GM21786 (cell line): ENCODE results near the gene ZBTB22.
A peak's percentile ranks its signal among the peaks of the same experiment; 100 is the strongest.
"Not testable (repeated sequence)": the region's sequence is repeated elsewhere in the genome, so short reads cannot be mapped to it uniquely, and the experiment has no call there.

ENCODE experiments used
- ATAC-seq: cut with Tn5 transposase; IDR thresholded peaks from one replicate; pipeline ENCODE4 v1.9.1; 2021; ENCODE audit not compliant: unreplicated experiment

The ZBTB22 gene, protein sequence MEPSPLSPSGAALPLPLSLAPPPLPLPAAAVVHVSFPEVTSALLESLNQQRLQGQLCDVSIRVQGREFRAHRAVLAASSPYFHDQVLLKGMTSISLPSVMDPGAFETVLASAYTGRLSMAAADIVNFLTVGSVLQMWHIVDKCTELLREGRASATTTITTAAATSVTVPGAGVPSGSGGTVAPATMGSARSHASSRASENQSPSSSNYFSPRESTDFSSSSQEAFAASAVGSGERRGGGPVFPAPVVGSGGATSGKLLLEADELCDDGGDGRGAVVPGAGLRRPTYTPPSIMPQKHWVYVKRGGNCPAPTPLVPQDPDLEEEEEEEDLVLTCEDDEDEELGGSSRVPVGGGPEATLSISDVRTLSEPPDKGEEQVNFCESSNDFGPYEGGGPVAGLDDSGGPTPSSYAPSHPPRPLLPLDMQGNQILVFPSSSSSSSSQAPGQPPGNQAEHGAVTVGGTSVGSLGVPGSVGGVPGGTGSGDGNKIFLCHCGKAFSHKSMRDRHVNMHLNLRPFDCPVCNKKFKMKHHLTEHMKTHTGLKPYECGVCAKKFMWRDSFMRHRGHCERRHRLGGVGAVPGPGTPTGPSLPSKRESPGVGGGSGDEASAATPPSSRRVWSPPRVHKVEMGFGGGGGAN

DNA sequence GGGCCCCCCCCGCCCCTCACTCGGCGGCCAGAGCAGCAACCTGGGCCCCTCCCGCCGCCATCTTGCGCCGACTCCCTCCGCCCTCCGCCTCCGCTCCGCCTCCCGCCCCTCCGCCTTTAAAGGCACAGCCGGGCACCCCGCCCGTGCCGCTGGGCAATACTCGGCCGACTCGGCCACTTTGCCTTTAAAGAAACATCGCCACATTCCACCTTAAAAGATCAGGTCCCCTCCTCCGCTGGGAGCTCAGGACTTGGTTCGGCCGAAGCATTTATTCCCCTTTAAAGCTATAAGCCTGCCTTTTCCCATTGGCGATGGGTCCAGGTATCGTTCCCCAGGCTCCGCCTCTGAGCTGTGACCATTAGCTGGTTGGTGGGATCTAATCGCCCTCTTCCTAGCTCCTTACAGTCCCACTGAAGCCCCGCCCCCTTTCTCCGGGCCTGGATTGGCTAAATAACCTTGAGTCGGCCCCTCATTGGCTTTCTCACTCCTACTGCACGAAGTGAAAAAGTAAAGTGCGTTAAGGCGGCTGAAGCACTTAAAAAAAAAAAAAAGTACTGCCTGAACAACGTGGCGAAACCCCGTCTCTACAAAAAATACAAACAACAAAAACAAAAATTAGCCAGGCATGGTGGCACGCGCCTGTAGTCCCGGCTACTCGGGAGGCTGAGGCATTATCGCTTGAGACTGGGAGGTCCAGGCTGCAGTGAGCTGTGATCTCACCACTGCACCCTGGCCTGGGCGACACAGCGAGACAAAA, at the start of gene ZBTB22:
Gene ZBTB22 (minus strand): TSS at position 76 of the 757 bp plus-strand sequence. CDS start 828 bp downstream, outside the sequence.
- peak; percentile 58 for ATAC-seq

DNA sequence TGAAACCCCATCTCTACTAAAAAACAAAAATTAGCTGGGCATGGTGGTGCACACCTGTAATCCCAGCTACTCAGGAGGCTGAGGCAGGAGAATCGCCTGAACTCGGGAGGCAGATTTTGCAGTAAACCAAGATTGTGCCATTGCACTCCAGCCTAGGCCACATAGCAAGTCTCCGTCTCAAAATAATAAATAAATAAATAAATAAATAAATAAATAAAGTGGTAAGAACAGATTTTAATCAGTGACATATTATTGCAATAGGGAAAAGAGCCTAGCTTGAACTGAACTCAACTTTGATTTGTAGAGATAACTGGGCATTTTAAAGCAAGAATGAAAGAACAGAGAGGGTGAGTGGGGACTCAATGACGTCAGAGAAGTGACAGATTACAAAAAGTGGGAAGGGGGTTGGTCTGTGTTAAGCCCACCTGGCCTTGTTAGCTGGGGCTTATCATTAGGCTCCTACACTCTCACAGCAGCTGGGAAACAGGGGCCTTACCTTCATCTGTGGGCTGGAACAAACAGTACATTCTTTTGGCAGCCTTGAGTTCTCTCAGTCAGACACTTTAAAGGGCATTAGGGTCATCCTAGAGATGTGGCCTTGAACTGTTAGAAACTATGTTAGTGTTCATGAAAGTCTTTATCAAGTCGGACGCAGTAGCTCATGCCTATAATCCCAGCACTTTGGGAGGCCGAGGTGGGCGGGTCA, 49.6 kb upstream of the ZBTB22 start:
- no peak for ATAC-seq

- ATAC-seq = not testable (repeated sequence)
Observed at GRCh38 chr6:33365206-33365971, 47.8 kb upstream of the ZBTB22 start.

- not testable (repeated sequence) for ATAC-seq
Observed at GRCh38 chr6:33364475-33365205, 47.1 kb upstream of the ZBTB22 start.

DNA sequence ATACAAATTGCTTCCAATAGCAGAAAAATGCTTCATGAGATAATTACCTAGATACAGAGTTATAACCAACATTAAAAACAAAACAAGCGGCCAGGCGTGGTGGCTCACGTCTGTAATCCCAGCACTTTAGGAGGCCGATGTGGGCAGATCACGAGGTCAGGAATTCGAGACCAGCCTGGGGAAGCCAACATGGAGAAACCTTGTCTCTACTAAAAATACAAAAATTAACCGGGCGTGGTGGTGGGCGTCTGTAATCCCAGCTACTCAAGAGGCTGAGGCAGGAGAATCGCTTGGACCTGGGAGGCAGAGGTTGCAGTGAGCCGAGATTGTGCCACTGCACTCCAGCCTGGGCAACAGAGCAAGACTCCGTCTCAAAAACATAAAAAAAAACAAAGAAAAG, 45.9 kb upstream of the ZBTB22 start:
- ATAC-seq = not testable (repeated sequence)

GRCh38 chr6:33359331-33359730, 41.8 kb upstream of the ZBTB22 start:
- no peak for ATAC-seq

DNA sequence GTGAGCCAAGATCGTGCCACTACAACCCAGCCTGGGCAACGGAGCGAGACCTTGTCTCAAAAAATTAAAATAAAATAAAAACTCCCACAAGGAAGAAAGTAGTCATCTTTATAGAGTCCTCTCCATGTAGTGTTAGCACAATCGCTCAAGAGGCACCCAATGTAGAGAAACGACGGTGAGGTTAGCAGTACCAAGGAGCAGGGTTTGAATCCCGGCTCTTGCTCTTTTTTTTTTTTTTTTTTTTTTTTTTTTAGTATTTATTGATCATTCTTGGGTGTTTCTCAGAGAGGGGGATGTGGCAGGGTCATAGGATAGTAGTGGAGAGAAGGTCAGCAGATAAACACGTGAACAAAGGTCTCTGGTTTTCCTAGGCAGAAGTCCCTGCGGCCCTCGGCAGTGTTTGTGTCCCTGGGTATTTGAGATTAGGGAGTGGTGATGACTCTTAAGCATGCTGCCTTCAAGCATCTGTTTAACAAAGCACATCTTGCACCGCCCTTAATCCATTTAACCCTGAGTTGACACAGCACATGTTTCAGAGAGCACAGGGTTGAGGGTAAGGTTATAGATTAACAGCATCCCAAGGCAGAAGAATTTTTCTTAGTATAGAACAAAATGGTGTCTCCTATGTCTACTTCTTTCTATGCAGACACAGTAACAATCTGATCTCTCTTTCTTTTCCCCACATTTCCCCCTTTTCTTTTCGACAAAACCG, 39.8 kb upstream of the ZBTB22 start:
- not testable (repeated sequence) for ATAC-seq

DNA sequence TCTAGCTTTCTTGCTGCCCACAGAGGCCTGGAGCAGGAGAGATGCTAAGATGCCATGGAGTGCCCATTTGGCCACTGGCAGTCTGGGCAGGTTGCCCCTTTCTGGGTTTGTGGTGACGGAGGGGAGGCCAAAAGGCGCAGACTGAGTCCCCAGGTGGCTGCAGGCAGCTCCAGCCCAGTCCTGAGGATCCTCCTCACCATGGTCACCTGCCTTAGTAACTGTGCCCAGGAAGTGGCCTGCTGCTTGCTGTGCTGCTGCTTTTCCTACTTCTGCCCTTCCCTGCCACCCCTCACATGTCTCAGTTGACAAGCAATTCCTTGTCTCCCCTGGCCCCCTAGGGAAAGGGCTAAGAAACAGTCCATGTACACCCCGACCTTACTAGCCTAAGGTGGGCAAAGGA, 38.8 kb upstream of the ZBTB22 start:
- ATAC-seq = no peak

DNA sequence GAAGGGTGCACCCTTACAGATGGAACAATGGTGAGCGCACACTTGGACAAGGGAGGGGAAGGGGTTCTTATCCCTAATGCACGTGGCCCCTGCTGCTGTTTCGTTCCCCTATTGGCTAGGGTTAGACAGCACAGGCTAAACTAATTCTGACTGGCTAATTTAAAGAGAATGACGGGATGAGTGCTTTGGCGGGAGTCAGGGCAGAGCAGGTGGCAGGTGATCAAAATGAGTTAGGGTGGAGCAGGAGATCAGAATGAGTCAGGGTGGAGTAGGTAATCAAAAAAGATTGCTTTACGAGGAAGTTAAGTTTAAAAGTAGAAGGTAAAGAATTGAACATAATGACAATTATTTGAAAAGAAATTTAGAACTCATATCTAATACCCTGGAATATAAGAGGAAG, 38.3 kb upstream of the ZBTB22 start:
- not testable (repeated sequence) for ATAC-seq

GRCh38 chr6:33347816-33348215, 30.3 kb upstream of the ZBTB22 start:
- no peak for ATAC-seq

GRCh38 chr6:33346972-33347371, 29.4 kb upstream of the ZBTB22 start:
- not testable (repeated sequence) for ATAC-seq

GRCh38 chr6:33344701-33345697, 27.5 kb upstream of the ZBTB22 start:
- no peak for ATAC-seq

GRCh38 chr6:33343953-33344611, 26.5 kb upstream of the ZBTB22 start:
- no peak for ATAC-seq

GRCh38 chr6:33343606-33343952, 26.0 kb upstream of the ZBTB22 start:
- ATAC-seq = not testable (repeated sequence)

DNA sequence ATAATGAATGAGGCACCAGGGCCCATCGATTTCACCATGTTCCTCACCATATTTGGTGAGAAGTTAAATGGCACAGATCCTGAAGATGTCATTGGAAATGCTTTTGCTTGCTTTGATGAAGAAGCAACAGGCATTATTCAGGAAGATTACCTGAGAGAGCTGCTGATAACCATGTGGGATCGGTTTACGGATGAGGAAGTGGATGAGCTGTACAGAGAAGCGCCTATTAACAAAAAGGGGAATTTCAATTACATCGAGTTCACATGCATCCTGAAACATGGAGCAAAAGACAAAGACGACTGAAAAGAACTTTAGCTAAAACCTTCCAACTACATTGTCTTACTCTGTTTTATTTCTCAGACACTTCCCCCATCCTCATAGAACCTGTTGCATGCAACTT, 21.6 kb upstream of the ZBTB22 start:
- no peak for ATAC-seq

DNA sequence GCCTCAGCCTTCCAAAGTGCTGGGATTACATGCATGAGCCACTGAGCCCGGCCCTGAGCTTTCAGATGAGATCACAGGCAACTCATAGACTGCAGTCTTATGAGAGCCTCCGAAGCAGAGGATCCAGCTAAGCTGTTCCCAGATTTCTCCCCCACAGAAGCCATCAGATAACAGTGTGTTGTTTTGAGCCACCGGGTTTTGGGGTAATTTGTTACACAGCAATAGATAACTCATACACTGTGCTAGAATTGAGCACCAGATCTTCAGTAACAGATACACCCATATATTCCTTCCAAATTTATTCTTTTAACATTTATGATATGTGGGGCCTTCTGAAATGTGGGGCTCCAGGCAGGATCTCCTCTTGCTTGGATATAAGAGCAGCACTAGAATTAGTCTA, 19.0 kb upstream of the ZBTB22 start:
- ATAC-seq = no peak

DNA sequence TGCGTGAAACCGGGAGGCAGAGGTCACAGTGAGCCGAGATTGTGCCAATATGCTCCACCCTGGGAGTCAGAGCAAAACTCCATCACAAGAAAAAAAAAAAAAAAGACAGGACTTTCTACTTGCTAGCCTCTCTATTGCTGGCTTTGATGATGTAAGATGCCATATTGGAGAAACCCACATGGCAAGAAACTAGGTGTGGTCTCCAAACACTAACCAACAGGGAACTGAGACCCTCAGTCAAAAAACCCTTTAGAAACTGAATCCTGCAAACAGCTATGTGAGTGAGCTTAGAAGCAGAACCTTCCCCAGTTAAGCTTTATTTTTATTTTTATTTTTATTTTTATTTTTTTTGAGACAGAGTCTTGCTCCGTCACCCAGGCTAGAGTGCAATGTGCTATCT, 18.4 kb upstream of the ZBTB22 start:
- no peak for ATAC-seq
